ENCODE measurements around the gene UNC13C.

Gene UNC13C

GRCh38 chr15:54568381-54568780 is 590.1 kb downstream of the UNC13C start:
- no peak for TF ChIP-seq Cebpa-rat (IDR thresholded peaks at IDR 0.05)
- Histone ChIP-seq H3K9me3 (replicated peaks in 1 of 11) (no peaks in the 10 kb centered on the region), H3K4me3 (no peak overlapping the region), H3K27me3 (no peaks in the 10 kb centered on the region), H3K4me2 (no peak overlapping the region), H3K36me3 (no peaks in the 10 kb centered on the region), H3K4me1 (peaks cover 0 to 16% (median 6%) of the 10 kb centered on the region in 10 experiments; a peak in 15 of 20 replicates), H3K27ac (no peak overlapping the region), H4K20me1 (no peaks in the 10 kb centered on the region), H3K9ac (no peak overlapping the region)

- Histone ChIP-seq H3K9me3 (replicated peaks in 1 of 11) (no peaks in the 10 kb centered on the region), H4K20me1 (no peaks in the 10 kb centered on the region), H3K27me3 (no peaks in the 10 kb centered on the region), H3K36me3 (no peaks in the 10 kb centered on the region), H3K4me3 (no peak overlapping the region), H3K4me2 (peak overlapping the region in 7 of 11 experiments; percentile 5 to 73 (median 26); a peak in 9 of 22 replicates), H3K27ac (no peak overlapping the region), H3K9ac (no peak overlapping the region), H3K4me1 (peaks cover 0 to 10% (median 6%) of the 10 kb centered on the region in 10 experiments; a peak in 15 of 20 replicates)
- TF ChIP-seq Cebpa-rat (IDR thresholded peaks at IDR 0.05): no peak
Measured at GRCh38 chr15:54571576-54571975, 593.3 kb downstream of the UNC13C start.

DNA sequence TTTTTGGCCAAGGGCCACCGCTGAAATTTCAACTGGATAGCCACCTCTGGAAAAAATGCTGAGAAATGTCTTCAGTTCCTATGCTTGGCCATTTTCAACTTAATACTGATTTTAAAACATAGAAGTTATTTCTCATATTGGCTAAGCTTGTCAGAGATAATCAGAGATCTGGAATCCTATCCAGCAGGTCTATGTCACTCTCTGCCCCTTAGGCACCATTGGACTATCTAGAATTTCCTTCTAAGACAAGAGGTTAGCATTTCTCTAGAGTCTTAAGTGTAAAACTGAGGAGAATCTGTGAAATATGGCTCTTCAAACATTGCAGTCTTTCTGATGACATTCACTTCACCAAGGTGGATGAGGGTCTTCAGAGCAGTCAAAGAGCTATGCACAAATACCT is 597.3 kb downstream of the UNC13C start:
- no peak for TF ChIP-seq Cebpa-rat (IDR thresholded peaks at IDR 0.05)
- Histone ChIP-seq H3K9me3 (replicated peaks in 1 of 11) (no peaks in the 10 kb centered on the region), H3K27ac (no peak overlapping the region), H3K36me3 (no peaks in the 10 kb centered on the region), H4K20me1 (no peaks in the 10 kb centered on the region), H3K9ac (no peak overlapping the region), H3K27me3 (no peaks in the 10 kb centered on the region), H3K4me3 (no peak overlapping the region), H3K4me2 (no peak overlapping the region), H3K4me1 (peaks cover 0 to 10% (median 6%) of the 10 kb centered on the region in 10 experiments; a peak in 15 of 20 replicates)

DNA sequence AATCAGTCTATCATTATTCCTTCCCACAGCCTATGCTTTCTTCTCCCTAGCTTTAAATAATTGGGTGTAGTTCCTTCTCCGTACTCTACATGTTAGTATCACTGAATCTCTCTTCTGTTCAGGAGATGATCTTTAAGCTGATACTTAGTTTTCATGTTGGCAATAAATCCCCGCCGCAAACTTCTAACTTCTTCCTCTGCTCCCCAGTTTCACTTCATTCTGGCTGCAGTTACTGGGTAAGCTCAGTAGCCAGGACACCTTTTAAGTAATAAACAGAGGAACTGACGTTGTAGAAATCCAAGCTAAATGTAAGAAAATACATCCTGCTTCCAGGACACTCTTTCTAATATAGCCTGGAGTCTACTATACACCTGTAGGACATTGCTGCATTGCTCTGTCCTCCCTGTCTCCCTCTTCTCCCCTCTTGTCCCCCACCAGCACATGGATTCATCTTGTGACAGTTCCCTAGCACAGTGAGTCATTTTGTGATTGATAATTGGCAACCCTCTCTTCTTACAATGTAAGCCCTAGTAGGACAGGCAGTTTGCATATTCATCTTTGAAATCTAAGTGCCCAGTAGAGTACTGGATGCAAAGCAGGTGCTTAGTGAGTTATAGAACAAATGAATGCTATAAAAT is 598.2 kb downstream of the UNC13C start:
- Histone ChIP-seq H3K4me3 (no peak overlapping the region), H3K27me3 (no peaks in the 10 kb centered on the region), H3K27ac (no peak overlapping the region), H3K4me1 (peaks cover 0 to 10% (median 6%) of the 10 kb centered on the region in 10 experiments; a peak in 15 of 20 replicates), H3K36me3 (no peaks in the 10 kb centered on the region), H3K9me3 (replicated peaks in 1 of 11) (no peaks in the 10 kb centered on the region), H4K20me1 (no peaks in the 10 kb centered on the region), H3K4me2 (no peak overlapping the region), H3K9ac (no peak overlapping the region)
- TF ChIP-seq Cebpa-rat (IDR thresholded peaks at IDR 0.05): no peak

GRCh38 chr15:54577476-54578250 is 599.4 kb downstream of the UNC13C start:
- Histone ChIP-seq H3K27ac (no peak overlapping the region), H3K9ac (no peak overlapping the region), H3K4me1 (no peaks in the 10 kb centered on the region), H3K4me2 (no peak overlapping the region), H4K20me1 (no peaks in the 10 kb centered on the region), H3K36me3 (no peaks in the 10 kb centered on the region), H3K9me3 (replicated peaks in 1 of 11) (no peaks in the 10 kb centered on the region), H3K27me3 (no peaks in the 10 kb centered on the region), H3K4me3 (no peak overlapping the region)
- TF ChIP-seq Cebpa-rat (IDR thresholded peaks at IDR 0.05): no peak

GRCh38 chr15:54579855-54580254 is 601.6 kb downstream of the UNC13C start:
- no peaks in the 10 kb centered on the region for H4K20me1 ChIP-seq
- H3K27me3 ChIP-seq: no peaks in the 10 kb centered on the region
- no peak for TF ChIP-seq Cebpa-rat (IDR thresholded peaks at IDR 0.05)
- no peak overlapping the region for H3K27ac ChIP-seq
- H3K9ac ChIP-seq: no peak overlapping the region
- no peak overlapping the region for H3K4me2 ChIP-seq
- no peaks in the 10 kb centered on the region for H3K4me1 ChIP-seq
- no peaks in the 10 kb centered on the region for H3K9me3 ChIP-seq (replicated peaks in 1 of 11)
- H3K4me3 ChIP-seq: no peak overlapping the region
- no peaks in the 10 kb centered on the region for H3K36me3 ChIP-seq

DNA sequence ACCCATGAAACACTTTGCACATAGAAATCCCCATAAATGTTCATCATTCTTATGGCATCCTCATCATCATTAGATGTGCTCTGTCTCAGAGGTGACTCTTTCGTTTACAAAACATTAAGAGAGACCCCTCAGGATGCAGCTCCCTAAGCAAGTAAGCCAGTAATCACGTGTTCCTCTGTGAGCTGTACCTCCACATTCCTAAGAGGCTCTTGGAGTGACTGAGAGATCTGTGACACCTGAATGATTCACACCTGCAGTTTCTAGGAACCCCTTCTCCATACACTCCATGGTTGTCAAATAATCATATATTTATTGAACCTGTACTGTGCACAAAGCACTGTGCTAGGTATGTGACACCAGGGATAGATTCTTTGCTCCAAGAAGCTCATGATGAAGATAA is 602.4 kb downstream of the UNC13C start:
- Histone ChIP-seq H3K27ac (no peak overlapping the region), H3K4me3 (no peak overlapping the region), H3K4me1 (no peaks in the 10 kb centered on the region), H3K4me2 (no peak overlapping the region), H3K9ac (no peak overlapping the region), H3K9me3 (replicated peaks in 1 of 11) (no peaks in the 10 kb centered on the region), H3K36me3 (no peaks in the 10 kb centered on the region), H4K20me1 (no peaks in the 10 kb centered on the region), H3K27me3 (no peaks in the 10 kb centered on the region)
- no peak for TF ChIP-seq Cebpa-rat (IDR thresholded peaks at IDR 0.05)

- Histone ChIP-seq H3K9me3 (replicated peaks in 1 of 11) (no peaks in the 10 kb centered on the region), H4K20me1 (no peaks in the 10 kb centered on the region), H3K4me2 (no peak overlapping the region), H3K9ac (no peak overlapping the region), H3K36me3 (no peaks in the 10 kb centered on the region), H3K4me3 (no peak overlapping the region), H3K27ac (no peak overlapping the region), H3K4me1 (no peaks in the 10 kb centered on the region), H3K27me3 (no peaks in the 10 kb centered on the region)
- no peak for TF ChIP-seq Cebpa-rat (IDR thresholded peaks at IDR 0.05)
Measured at GRCh38 chr15:54582863-54583643, 604.8 kb downstream of the UNC13C start.

- H3K9me3 ChIP-seq (replicated peaks in 1 of 11): peaks cover 0 to 5% (median 1%) of the 10 kb centered on the region in 11 experiments; a peak in 5 of 22 replicates
- H3K4me2 ChIP-seq: no peak overlapping the region
- no peak overlapping the region for H3K4me3 ChIP-seq
- no peaks in the 10 kb centered on the region for H4K20me1 ChIP-seq
- H3K9ac ChIP-seq: no peak overlapping the region
- no peaks in the 10 kb centered on the region for H3K36me3 ChIP-seq
- no peaks in the 10 kb centered on the region for H3K27me3 ChIP-seq
- TF ChIP-seq Cebpa-rat (IDR thresholded peaks at IDR 0.05): no peak
- H3K4me1 ChIP-seq: no peaks in the 10 kb centered on the region
- no peak overlapping the region for H3K27ac ChIP-seq
Measured at GRCh38 chr15:54585063-54585462, 606.8 kb downstream of the UNC13C start.
